ENCODE measurements around the gene CARS1. TPM values are rescaled to one million over a fixed set of nuclear protein-coding genes. Genes with fewer than 3 reads are reported as not detected.

Gene CARS1
- total and polyA plus RNA-seq, 2 of the 8 experiments (the other 6 are each of a cell fraction or from before 2014, with no cell fraction given), result 44.1 to 100 TPM

- TF ChIP-seq EZH2 (IDR thresholded peaks at IDR 0.05; ENCODE audit: low read depth, low read length, severe bottlenecking), result no peak
- TF ChIP-seq PHF8 (conservative IDR thresholded peaks at IDR 0.05; ENCODE audit: low read depth, low read length), result no peak
- no peak for TF ChIP-seq ATF3 (IDR thresholded peaks at IDR 0.05; ENCODE audit: insufficient read depth, low read depth, low read length)
These were observed 20.8 kb downstream of the CARS1 start (continued) for GRCh38 chr11:3036419-3036818.
